ENCODE measurements around the gene PLXNA2. TPM values are rescaled to one million over a fixed set of nuclear protein-coding genes. Genes with fewer than 3 reads are reported as not detected.

Gene PLXNA2
- total and polyA plus RNA-seq, 2 donors (not counting 1 experiment from before 2014, with no cell fraction given), result 0.31 to 1.2 TPM

- Mint-ChIP-seq H3K4me3 (no peak overlapping the region), H3K27ac (no peak overlapping the region)
These were observed 121.4 kb downstream of the PLXNA2 start for GRCh38 chr1:208122612-208123358.

More at GRCh38 chr1:208122612-208123358, 121.4 kb downstream of the PLXNA2 start:
- Histone ChIP-seq H3K4me2 (replicated peaks; ENCODE audit: low read depth, low read length, poor library complexity, severe bottlenecking) (no peak overlapping the region), H3K36me3 (replicated peaks in 1 of 2; ENCODE audit: control extremely low read depth in 1 of 2, control insufficient read depth in 1 of 2, extremely low read depth in 1 of 2, insufficient read depth in 2 of 2, low read length in 1 of 2) (no peaks in the 10 kb centered on the region), H3K9ac (ENCODE audit: low read length) (no peak overlapping the region), H3K27ac (ENCODE audit: low read length in 2 of 2) (no peak overlapping the region), H3K79me2 (ENCODE audit: control insufficient read depth, insufficient read depth, low read length) (no peaks in the 10 kb centered on the region), H3K9me3 (ENCODE audit: control extremely low read depth in 1 of 3, control insufficient read depth in 2 of 3, insufficient read depth in 1 of 3, low read length in 2 of 3) (no peaks in the 10 kb centered on the region), H3K4me3 (ENCODE audit: control extremely low read depth in 1 of 5, extremely low read depth in 1 of 5, insufficient read depth in 1 of 5, low read depth in 2 of 5, low read length in 4 of 5) (no peak overlapping the region), H2AFZ (ENCODE audit: insufficient read depth, low read depth, low read length, poor library complexity, severe bottlenecking) (no peak overlapping the region), H3K4me1 (ENCODE audit: control insufficient read depth in 2 of 2, insufficient read depth in 2 of 2, low read length in 2 of 2) (no peaks in the 10 kb centered on the region), H3K27me3 (replicated peaks in 1 of 4; ENCODE audit: control extremely low read depth in 1 of 4, control insufficient read depth in 3 of 4, insufficient read depth in 4 of 4, low read length in 3 of 4) (no peaks in the 10 kb centered on the region), H4K20me1 (ENCODE audit: control insufficient read depth, insufficient read depth, low read length, poor library complexity, severe bottlenecking) (no peaks in the 10 kb centered on the region)
- POLR2A ChIA-PET, result no interaction called here
- CTCF ChIA-PET, result no interaction called here
- TF ChIP-seq EZH2 (IDR thresholded peaks at IDR 0.05; ENCODE audit: borderline replicate concordance, insufficient read depth, low read depth, low read length, poor library complexity, severe bottlenecking) (no peak), CTCF (IDR thresholded peaks at IDR 0.05) (no peak)
- ATAC-seq (ENCODE audit: low read depth) (no peak), DNase-seq (no peak)
- intact Hi-C loops (cut with micrococcal nuclease), result no loop called here
- no peaks in the 10 kb centered on the region for H3K4me1 Mint-ChIP-seq
- no peaks in the 10 kb centered on the region for H3K9me3 Mint-ChIP-seq (ENCODE audit: insufficient read depth)
- 90% methylated on average over 2 of the region's 4 CpGs for WGBS (ENCODE audit: insufficient coverage)
- peaks cover 3% of the 10 kb centered on the region for H3K27me3 Mint-ChIP-seq
